Activated CD8-positive, alpha-beta T cell treated with anti-CD3 and anti-CD28 coated beads, Interleukin-2, amount 10 ng/mL, durations not matched to agents 7 days and 5 days (primary cell): Measurements from ENCODE around the gene PNPT1. TPM values are rescaled to one million over a fixed set of nuclear protein-coding genes. Genes with fewer than 3 reads are reported as not detected.
"Not testable (repeated sequence)": the region's sequence is repeated elsewhere in the genome, so short reads cannot be mapped to it uniquely, and the experiment has no call there.

Source experiments
- ATAC-seq: fragments of 150-1000 bp; cut with Tn5 transposase; one replicate; pipeline ENCODE4 v1.10.0; 2021; ENCODE audit warnings: moderate library complexity
- CTCF ChIA-PET: fragments of 350-600 bp; sonication (Branson Sonifier 250); formaldehyde crosslinking; loops from one replicate; lab custom pipeline; 2021; ENCODE audit warnings: antibody characterized with exemption; lab: Charles Lee
- POLR2A ChIA-PET: fragments of 350-600 bp; sonication (Branson Sonifier 250); formaldehyde crosslinking; loops from one replicate; lab custom pipeline; 2021; ENCODE audit warnings: antibody characterized with exemption; lab: Charles Lee
- DNase-seq: peaks from one replicate; pipeline ENCODE4 v3.0.0-alpha.2; 2020
- H3K27ac Mint-ChIP-seq: one replicate; pipeline ENCODE4 v1.8.0; 2021; ENCODE audit warnings: mild to moderate bottlenecking, mixed read lengths
- H3K27me3 Mint-ChIP-seq: one replicate; pipeline ENCODE4 v1.8.0; 2021; ENCODE audit warnings: low read depth, mixed read lengths
- H3K36me3 Mint-ChIP-seq: one replicate; pipeline ENCODE4 v1.8.0; 2021; ENCODE audit warnings: low read depth, mixed read lengths
- H3K4me1 Mint-ChIP-seq: one replicate; pipeline ENCODE4 v1.8.0; 2021; ENCODE audit warnings: low read depth, mixed read lengths
- H3K4me3 Mint-ChIP-seq: one replicate; pipeline ENCODE4 v1.8.0; 2021; ENCODE audit warnings: mild to moderate bottlenecking, mixed read lengths
- H3K9me3 Mint-ChIP-seq: one replicate; pipeline ENCODE4 v1.8.0; 2022; ENCODE audit warnings: mixed read lengths; ENCODE audit not compliant: insufficient read depth
- total RNA-seq, 2 experiments: library from RNA; stranded (reverse); gene quantifications; one replicate each; pipeline ENCODE4 v1.2.3, GENCODE V29; 2021

The PNPT1 gene
- total RNA-seq, 2 experiments from 2014 or later, result 37.6 to 38.4 TPM

DNA sequence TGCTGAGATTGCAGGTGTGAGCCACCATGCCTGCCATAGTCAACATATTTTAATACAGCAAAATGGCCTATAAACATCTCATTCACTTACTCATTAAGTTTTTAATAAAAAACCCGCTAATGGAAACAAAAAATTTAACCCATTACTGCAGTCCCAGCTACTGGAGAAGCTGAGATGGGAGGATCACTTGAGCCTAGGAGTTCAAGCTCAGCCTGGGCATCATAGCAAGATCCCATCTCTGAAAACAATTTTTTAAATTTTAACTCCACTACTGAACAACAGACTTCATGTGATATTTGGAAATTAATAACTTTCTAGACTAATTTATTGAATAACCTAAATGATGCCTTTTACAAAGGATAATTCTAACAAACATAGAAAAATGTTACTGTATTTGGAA lies 81.6 kb downstream of the PNPT1 start:
- DNase-seq, result no peak
- Mint-ChIP-seq H3K36me3 (peaks cover 48% of the 10 kb centered on the region), H3K4me1 (peaks cover 30% of the 10 kb centered on the region), H3K9me3 (no peaks in the 10 kb centered on the region), H3K4me3 (no peak overlapping the region), H3K27me3 (no peaks in the 10 kb centered on the region), H3K27ac (no peak overlapping the region)
- ChIA-PET POLR2A (interaction anchor here (0.6 kb wide), 1 partner anchor 8 kb away, joined by 3 read pairs; no protein-coding TSS in a partner anchor), CTCF (no interaction called here)
- no peak for ATAC-seq

DNA sequence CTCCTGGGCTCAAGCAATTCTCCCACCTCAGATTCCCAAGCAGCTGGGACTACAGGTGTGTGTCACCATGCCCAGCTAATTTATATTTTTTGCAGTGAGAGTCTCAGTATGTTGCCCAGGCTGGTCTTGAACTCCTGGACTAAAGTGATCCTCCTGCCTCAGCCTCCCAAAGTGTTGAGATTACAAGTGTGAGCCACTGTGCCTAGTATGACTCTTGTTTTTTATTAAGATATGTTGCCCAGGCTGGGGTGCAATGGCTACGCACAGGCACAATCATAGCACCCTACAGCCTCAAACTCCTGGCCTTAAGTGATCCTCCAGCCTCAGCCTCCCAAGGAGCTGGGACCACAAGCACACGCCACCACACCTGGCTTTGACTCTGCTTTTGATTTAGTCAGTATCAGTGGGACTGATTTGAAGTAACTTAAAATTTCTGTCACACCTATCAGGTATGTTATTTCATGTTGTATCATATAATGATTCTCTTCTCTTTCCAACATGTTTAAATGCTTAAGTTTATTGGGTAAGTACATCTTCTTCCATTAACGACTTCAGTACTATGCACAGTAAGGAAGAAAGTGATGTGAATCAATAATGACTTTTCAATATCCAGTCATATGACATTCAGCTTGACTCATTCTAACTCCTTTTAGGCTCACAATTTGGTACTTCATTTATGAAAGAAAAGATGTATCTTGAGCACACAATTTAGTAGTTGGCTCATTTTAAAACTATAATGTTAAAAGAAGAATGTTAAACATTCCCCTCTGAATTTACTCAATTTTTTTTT lies 82.5 kb downstream of the PNPT1 start:
- ATAC-seq, result no peak
- H3K4me3 Mint-ChIP-seq, result no peak overlapping the region

DNA sequence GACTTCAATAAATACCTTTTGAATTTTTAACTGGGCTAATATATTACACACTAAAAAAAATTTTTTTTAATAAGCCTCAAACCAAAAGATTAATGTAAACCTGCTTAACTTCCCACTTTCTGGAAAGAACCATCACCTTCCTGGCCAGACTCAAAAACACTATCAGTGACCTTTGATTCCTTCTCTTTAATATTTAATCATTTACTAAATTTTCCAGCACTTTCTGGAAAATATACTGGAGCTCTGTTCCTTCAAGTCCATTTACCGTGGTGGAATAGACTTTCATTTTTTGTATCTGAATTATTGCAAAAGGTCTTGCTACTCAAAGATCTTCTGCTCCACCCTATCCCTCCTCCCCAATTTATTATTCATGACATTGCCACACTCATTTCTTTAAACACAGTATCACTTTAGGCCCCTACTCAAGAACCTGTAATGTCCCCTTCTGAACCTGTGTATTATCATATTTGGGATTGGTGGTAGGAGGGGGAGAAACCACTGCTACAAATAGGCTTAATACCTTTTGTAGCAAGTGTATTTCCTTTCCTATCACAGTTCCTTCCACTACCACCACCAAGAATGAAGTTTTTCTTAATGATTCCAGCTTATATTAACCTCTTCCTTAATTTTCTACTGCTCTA lies 83.6 kb downstream of the PNPT1 start:
- Mint-ChIP-seq H3K27ac (no peak overlapping the region), H3K4me3 (no peak overlapping the region), H3K4me1 (peaks cover 21% of the 10 kb centered on the region), H3K27me3 (no peaks in the 10 kb centered on the region), H3K9me3 (no peaks in the 10 kb centered on the region), H3K36me3 (peaks cover 46% of the 10 kb centered on the region)
- ChIA-PET POLR2A (interaction anchor here (0.7 kb wide), 1 partner anchor 9 kb away, joined by 3 read pairs; no protein-coding TSS in a partner anchor), CTCF (no interaction called here)
- ATAC-seq (no peak), DNase-seq (no peak)

More for the DNA sequence above, 82.5 kb downstream of the PNPT1 start:
- Mint-ChIP-seq H3K27ac (no peak overlapping the region), H3K36me3 (peaks cover 51% of the 10 kb centered on the region), H3K4me1 (peaks cover 28% of the 10 kb centered on the region), H3K9me3 (no peaks in the 10 kb centered on the region), H3K27me3 (no peaks in the 10 kb centered on the region)
- CTCF ChIA-PET, result no interaction called here
- DNase-seq, result no peak
- POLR2A ChIA-PET, result interaction anchor here (0.7 kb wide), 1 partner anchor 10 kb away, joined by 3 read pairs; no protein-coding TSS in a partner anchor

DNA sequence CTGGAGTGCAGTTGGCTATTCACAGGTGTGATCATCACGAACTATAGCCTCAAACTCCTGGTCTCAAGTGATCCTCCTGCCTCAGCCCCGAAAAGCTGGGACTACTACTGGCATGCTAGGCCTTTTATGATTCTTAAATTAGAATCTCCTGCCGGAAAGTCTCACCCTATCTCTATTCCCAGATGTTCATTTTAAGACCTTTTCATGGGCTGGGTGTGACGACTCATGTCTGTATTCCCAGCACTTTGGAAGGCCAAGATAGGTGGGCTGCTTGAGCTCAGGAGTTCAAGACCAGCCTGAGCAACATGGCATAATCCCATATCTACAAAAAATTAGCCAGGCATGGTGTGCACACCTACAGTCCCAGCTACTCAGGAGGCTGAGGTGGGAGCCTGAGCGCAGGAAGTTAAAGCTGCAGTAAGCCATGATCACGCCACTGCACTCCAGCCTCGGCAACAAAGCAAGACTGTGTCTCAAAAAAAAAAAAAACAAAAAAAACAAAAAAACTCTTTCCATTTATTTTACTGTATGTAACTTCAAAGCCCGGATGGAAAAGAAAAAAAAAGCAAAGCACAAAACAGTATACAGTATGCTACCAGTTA lies 84.3 kb downstream of the PNPT1 start:
- Mint-ChIP-seq H3K27ac (no peak overlapping the region), H3K4me1 (peaks cover 18% of the 10 kb centered on the region), H3K9me3 (no peaks in the 10 kb centered on the region), H3K4me3 (no peak overlapping the region), H3K36me3 (peaks cover 44% of the 10 kb centered on the region), H3K27me3 (no peaks in the 10 kb centered on the region)
- DNase-seq (no peak), ATAC-seq (no peak)
- POLR2A ChIA-PET, result interaction anchor here (1.4 kb wide), 1 partner anchor 9 kb away, joined by 4 read pairs; no protein-coding TSS in a partner anchor
- CTCF ChIA-PET, result no interaction called here

DNA sequence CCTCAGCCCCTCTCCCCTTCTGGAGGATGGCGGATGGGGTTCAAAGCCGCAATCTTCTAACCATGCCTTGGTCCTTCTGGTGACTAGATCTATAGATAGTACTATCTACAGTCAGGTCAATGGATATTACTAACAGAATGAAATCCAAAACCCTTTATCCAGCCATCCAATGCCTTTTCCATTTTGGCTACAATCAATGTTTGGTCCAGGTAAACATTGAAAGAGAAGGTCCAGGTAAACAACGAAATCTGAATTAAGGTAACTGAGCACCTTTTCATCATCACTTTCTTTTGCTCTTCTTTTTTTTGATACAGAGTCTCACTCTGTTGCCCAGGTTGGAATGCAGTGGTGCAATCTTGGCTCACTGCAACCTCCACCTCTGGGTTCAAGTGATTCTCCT lies 85.9 kb downstream of the PNPT1 start:
- DNase-seq (no peak), ATAC-seq (no peak)
- no peak overlapping the region for H3K4me3 Mint-ChIP-seq
- peaks cover 38% of the 10 kb centered on the region for H3K36me3 Mint-ChIP-seq
- H3K4me1 Mint-ChIP-seq, result peaks cover 8% of the 10 kb centered on the region
- H3K27ac Mint-ChIP-seq, result no peak overlapping the region
- no peaks in the 10 kb centered on the region for H3K27me3 Mint-ChIP-seq
- no peaks in the 10 kb centered on the region for H3K9me3 Mint-ChIP-seq
- ChIA-PET POLR2A (interaction anchor here (1.2 kb wide), 1 partner anchor 9 kb away, joined by 4 read pairs; the partner anchor contains the start of gene PPP4R3B), CTCF (no interaction called here)

DNA sequence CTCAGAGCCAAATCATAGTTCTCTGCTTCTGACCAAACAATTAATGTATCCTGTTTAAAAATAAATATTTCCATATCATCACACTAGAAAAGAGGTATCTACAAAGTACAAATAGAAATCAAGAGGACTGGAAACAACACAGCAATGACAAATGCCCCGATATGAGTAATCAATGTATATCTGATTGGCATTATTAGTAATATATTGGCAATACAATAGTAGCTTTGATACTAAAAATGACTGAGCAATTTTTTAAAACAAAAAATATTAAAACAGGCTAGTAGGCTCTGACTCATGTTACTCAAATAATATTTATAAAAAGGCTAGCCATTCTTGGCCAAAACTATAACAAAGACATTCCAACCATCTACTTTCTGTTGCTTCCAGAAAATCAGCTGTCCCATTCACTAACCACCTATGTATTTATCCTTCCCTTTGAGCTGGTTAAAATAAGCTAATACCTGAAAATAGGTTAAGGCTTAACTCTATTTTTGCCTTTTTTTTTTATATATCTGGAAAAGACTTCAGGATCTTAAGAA lies 89.5 kb downstream of the PNPT1 start:
- Mint-ChIP-seq H3K4me1 (peaks cover 9% of the 10 kb centered on the region), H3K9me3 (no peaks in the 10 kb centered on the region), H3K36me3 (peaks cover 35% of the 10 kb centered on the region), H3K27me3 (no peaks in the 10 kb centered on the region), H3K4me3 (no peak overlapping the region), H3K27ac (no peak overlapping the region)
- ChIA-PET CTCF (interaction anchor here (0.9 kb wide), 1 partner anchor 9 kb away, joined by 3 read pairs; no protein-coding TSS in a partner anchor), POLR2A (interaction anchor here (0.7 to 1.9 kb wide), 2 partner anchors 8 to 13 kb away, joined by 3 to 7 read pairs; partner anchors contain the start of gene PPP4R3B)
- ATAC-seq (no peak), DNase-seq (no peak)

DNA sequence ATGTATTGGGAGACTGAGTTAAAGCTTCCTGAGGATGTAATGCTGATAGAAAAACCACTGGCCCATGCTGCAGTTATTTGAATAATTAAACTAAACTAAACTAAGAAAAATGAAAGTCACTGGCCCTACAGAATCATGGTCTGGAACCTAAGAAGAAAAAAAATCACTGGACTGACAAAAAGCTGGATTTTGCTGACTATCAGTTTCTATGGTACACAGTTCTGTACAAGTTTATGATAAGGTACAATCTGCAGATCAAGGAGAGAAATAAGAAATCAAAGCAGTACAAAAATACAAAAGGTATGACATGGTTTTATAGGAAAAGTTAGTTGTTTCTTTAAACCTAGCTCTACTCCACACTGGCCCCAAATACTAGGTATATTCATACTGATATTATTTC lies 91.8 kb downstream of the PNPT1 start:
- H3K36me3 Mint-ChIP-seq, result peaks cover 39% of the 10 kb centered on the region
- H3K9me3 Mint-ChIP-seq, result no peaks in the 10 kb centered on the region
- ATAC-seq (no peak), DNase-seq (no peak)
- H3K4me1 Mint-ChIP-seq, result peaks cover 9% of the 10 kb centered on the region
- H3K27ac Mint-ChIP-seq, result no peak overlapping the region
- H3K4me3 Mint-ChIP-seq, result no peak overlapping the region
- ChIA-PET POLR2A (interaction anchor here (1.0 kb wide), 1 partner anchor 15 kb away, joined by 5 read pairs; the partner anchor contains the start of gene PPP4R3B), CTCF (interaction anchor here (1.1 kb wide), 1 partner anchor 10 kb away, joined by 4 read pairs; no protein-coding TSS in a partner anchor)
- H3K27me3 Mint-ChIP-seq, result no peaks in the 10 kb centered on the region

DNA sequence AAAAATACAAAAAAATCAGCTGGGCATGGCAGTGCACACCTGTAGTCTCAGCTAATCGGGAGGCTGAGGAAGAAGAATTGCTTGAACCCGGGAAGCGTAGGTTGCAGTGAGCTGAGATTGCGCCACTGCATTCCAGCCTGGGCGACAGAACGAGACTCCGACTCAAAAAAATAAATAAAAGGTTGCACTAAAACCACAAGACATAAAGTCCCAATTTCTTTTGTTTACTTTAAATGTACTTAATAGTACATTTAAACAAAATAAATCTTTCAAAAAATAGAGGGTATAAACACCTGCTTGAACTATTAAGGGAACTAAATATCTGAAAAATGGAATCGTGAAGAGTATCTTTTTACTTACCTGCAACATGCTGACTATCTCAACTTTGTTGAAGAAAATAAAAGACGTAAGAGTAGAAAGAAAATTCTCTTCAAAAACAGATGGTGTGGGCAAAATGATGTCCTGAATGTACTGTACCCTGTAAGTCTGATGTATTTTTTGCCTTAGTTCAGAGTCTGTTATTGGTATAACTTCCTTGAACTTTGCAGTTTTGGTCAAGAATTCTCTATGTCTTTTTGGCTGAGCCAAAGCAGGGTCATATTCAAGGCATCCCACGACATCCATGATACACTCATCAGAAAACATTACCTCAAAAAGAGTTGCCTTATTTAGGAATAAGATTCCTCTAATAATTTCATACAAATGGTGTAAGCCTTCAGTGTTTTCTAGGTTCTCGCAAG lies 95.4 kb downstream of the PNPT1 start:
- ATAC-seq, result no peak
- Mint-ChIP-seq H3K4me3 (no peak overlapping the region), H3K36me3 (peaks cover 49% of the 10 kb centered on the region), H3K27me3 (no peaks in the 10 kb centered on the region), H3K27ac (no peak overlapping the region), H3K9me3 (no peaks in the 10 kb centered on the region), H3K4me1 (peaks cover 11% of the 10 kb centered on the region)
- DNase-seq, result no peak
- ChIA-PET CTCF (interaction anchor here (0.9 kb wide), 1 partner anchor 17 kb away, joined by 3 read pairs; no protein-coding TSS in a partner anchor), POLR2A (interaction anchor here (0.6 kb wide), 1 partner anchor 13 kb away, joined by 3 read pairs; no protein-coding TSS in a partner anchor)

DNA sequence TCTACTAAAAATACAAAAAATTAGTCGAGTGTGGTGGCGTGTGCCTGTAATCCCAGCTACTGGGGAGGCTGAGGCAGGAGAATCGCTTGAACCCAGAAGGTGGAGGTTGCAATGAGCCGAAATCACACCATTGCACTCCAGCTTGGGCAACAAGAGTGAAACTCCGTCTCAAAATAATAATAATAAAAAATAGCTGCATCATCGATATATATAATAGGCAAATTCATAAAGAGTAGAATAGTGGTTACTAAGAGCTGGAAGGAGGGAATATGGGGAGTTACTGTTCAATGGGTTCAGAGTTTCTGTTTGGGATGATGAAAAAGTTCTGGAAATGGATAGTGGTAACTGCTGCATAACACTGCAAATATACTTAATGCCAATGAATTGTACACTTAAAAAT lies 96.8 kb downstream of the PNPT1 start:
- CTCF ChIA-PET, POLR2A ChIA-PET: not testable (repeated sequence)

DNA sequence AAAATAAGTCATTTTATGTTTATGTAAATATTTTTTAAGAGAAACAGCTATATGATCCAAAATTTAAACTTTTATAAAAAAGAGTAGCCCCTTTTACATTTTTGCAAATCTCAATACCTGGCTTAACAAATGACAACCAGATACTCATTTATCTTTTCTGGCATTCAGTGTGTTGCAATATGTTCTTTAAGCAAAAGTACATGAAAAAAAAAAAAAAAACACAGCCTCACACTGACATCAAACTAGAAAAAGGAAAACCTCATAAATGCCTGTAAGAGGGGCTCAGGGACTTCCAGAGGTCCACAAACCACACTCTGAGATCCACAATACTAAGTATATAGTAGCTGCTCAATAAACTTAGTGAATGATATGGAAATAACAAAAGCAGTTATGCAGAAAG lies 98.1 kb downstream of the PNPT1 start:
- DNase-seq, result no peak
- peaks cover 40% of the 10 kb centered on the region for H3K36me3 Mint-ChIP-seq

More for the DNA sequence above, 96.8 kb downstream of the PNPT1 start:
- not testable (repeated sequence) for H3K4me3 Mint-ChIP-seq, ATAC-seq, DNase-seq, H3K27me3 Mint-ChIP-seq, H3K9me3 Mint-ChIP-seq, H3K27ac Mint-ChIP-seq
- peaks cover 17% of the 10 kb centered on the region for H3K4me1 Mint-ChIP-seq
- peaks cover 40% of the 10 kb centered on the region for H3K36me3 Mint-ChIP-seq

More for the DNA sequence above, 98.1 kb downstream of the PNPT1 start:
- Mint-ChIP-seq H3K27ac (no peak overlapping the region), H3K4me3 (no peak overlapping the region), H3K4me1 (peaks cover 23% of the 10 kb centered on the region), H3K9me3 (no peaks in the 10 kb centered on the region), H3K27me3 (no peaks in the 10 kb centered on the region)
- CTCF ChIA-PET, result interaction anchor here (0.9 kb wide), 1 partner anchor 9 kb away, joined by 3 read pairs; no protein-coding TSS in a partner anchor
- ATAC-seq, result no peak
- POLR2A ChIA-PET, result interaction anchor here (0.6 kb wide), 1 partner anchor 363 kb away, joined by 3 read pairs; no protein-coding TSS in a partner anchor
